GM10847 (cell line): ENCODE data around the gene FUCA2.

Experiments
- POLR2A ChIP-seq: IDR thresholded peaks from 2 replicates; pipeline ENCODE4 v1.6.1; 2011; ENCODE audit not compliant: insufficient read length; ENCODE audit errors: extremely low read depth

Gene FUCA2

GRCh38 chr6:143540192-143540591, 28.7 kb upstream of the FUCA2 start:
- TF ChIP-seq POLR2A = no peak

GRCh38 chr6:143539734-143540133, 28.2 kb upstream of the FUCA2 start:
- no peak for TF ChIP-seq POLR2A

DNA sequence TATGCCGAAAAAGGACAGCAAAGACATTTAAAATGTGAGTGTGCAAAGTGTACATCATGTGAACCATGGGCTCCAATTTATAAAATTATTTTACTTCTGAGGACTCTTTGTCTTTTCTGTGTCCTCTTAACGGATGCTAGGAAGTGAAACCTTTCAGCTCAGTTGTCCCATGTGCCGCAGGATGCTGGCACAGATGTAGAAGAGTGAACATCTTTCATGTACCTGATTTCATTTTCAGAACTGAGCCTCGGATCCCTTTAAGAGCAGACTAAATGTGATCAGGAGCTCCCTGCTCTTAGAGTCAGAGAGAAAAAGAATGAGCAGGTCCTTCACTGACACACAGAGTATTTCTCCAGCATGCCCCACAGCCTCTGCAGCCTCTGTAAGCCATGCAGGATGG, 27.6 kb upstream of the FUCA2 start:
- TF ChIP-seq POLR2A = no peak

GRCh38 chr6:143538374-143538773, 26.9 kb upstream of the FUCA2 start:
- no peak for TF ChIP-seq POLR2A

- TF ChIP-seq POLR2A = no peak
These were observed 25.6 kb upstream of the FUCA2 start for GRCh38 chr6:143536866-143537691.

- TF ChIP-seq POLR2A = no peak
These were observed 24.9 kb upstream of the FUCA2 start for GRCh38 chr6:143536461-143536865.

DNA sequence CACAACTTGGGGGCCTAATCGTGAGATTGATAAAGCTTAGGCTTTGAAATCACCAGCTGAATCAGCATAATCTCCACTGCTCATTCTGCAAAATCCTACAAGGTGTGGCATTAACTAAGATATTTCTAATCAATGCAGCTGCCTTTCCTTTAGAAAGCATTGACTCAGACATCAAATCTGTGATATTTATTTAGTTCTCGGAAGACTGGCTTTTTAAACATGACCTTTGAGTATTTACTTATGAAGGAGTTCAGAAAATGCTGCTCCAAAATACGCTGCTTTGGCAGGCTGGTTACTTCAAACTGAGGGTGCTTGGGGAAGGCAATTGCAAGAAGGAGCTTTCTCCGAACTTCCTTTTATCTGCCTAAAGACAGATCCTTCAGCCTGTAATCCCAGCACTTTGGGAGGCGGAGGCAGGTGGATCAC, 23.7 kb upstream of the FUCA2 start:
- TF ChIP-seq POLR2A = no peak

GRCh38 chr6:143531720-143532499, 20.4 kb upstream of the FUCA2 start:
- no peak for TF ChIP-seq POLR2A

GRCh38 chr6:143529095-143529494, 17.6 kb upstream of the FUCA2 start:
- TF ChIP-seq POLR2A = no peak

- TF ChIP-seq POLR2A = no peak
These were observed 16.8 kb upstream of the FUCA2 start for GRCh38 chr6:143528164-143528811.

DNA sequence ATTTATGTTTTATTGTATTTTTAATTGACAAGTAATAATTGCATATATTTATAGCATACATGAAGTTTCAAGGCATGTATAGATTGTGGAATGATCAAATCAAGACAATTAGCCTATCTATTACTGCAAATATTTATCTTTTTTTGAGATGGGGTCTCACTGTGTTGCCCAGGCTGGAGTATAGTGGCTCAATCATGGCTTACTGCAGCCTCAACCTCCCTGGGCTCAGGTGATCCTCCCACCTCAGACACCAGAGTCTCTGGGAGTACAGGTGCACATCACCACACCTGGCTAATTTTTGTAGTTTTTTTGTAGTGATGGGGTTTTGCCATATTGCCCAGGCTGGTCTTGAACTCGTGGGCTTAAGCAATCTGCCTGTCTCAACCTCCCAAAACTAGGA, 16.2 kb upstream of the FUCA2 start:
- TF ChIP-seq POLR2A = no peak

DNA sequence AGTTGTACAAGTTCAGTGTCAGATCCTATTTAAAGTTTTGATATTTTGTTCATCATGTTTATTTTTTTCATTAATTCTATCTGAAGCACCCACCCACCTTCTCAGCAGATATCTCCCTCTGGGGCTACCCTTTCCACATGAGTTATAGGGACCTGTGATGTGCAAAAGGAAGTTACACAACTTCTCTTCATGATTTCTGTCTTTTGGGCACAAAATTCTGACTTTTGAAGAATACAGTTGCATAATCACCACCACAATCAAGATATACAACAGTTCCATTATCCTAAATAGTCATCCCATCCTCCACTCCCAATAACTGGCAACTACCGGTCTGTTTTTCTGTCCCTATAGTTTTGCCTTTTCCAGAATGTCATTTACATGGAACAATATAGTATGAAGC, 13.8 kb upstream of the FUCA2 start:
- no peak for TF ChIP-seq POLR2A

DNA sequence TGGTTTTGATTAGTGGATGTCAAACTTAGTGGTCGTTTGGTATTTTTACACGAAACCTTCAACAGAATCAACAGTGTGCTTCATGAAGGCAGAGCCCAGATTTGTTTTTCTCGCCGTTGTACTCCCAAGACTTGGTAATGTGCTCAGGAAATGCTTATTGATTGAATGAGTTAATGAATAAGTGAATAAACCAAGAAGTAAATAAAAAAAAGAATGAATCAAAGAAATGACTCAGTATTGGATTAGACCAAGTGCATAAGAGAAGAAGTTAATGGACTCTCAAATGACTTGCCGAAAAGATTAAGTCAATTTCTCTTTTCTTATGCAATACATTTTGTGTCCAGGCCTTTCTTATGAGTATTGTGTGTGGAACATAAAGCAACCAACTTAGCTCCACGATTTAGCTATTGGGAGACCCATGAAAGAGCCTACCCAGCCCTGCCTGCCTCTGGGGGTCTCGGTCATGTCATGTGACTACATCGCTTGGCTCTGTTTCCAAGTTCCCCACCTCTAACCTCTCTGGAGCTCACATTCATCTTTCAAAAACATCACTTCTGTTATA, 10.6 kb upstream of the FUCA2 start:
- TF ChIP-seq POLR2A = no peak

GRCh38 chr6:143517447-143517773, 5.9 kb upstream of the FUCA2 start:
- TF ChIP-seq POLR2A = no peak

GRCh38 chr6:143516690-143517446, 5.3 kb upstream of the FUCA2 start:
- TF ChIP-seq POLR2A = no peak

DNA sequence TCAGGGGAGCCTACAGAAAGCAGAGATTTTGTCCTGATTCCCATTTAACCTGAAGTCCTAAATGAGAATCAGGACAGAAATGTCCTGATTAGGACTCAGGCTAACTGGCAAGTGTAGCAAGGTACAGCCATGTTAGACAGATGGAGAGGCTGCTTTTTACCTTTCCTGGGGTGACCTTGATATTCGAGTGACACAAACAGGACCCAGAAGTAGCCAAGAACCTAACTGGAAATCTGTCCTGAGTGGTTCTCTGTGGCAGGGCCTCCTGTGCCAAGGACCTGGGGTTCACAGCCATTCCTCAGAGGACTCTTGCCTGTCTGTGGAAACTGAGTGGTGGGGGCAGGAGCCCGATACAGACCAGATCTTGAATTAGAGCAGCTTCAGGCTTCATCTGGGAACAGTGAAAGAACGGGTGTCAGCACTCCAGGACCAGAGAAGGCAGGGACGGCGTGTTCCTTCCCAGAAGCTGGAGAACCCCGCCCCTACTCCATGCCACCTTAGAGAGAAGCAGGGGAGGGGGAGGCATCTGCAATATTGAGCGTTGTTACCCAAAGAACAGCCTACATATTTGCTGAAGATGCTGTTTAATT, 4.3 kb upstream of the FUCA2 start:
- no peak for TF ChIP-seq POLR2A
